Measurements from ENCODE around the gene CENPF.
"Not testable (repeated sequence)": the region's sequence is repeated elsewhere in the genome, so short reads cannot be mapped to it uniquely, and the experiment has no call there.

CENPF gene

GRCh38 chr1:214658785-214659184, 55.8 kb downstream of the CENPF start:
- no peak for DNase-seq (ENCODE audit: low read depth)

GRCh38 chr1:214660190-214660589, 57.2 kb downstream of the CENPF start:
- no peak for DNase-seq (ENCODE audit: low read depth)

DNA sequence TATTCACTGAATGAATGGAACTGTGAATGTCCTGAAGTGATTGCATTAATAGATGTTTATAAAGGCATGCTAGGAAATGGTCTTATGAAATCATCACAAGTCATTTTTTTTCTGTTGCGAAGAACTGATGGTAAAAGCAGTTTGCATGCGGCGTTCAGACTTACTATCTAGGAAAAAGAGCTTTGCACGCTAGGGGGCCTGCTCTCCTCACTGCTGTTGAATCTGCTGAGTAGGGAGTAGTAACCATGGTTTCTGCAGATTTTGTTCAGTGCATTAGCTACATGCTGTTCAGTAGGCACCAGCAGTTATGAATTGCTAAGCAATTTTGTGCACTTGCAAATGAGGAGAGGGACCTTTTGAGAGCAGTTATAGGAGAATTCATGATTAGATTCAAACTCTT, 57.9 kb downstream of the CENPF start:
- no peak for DNase-seq (ENCODE audit: low read depth)

- DNase-seq (ENCODE audit: low read depth), result no peak
Observed at GRCh38 chr1:214662223-214662785, 59.3 kb downstream of the CENPF start.

GRCh38 chr1:214664651-214665433, 61.8 kb downstream of the CENPF start:
- no peak for DNase-seq (ENCODE audit: low read depth)

GRCh38 chr1:214665606-214666110, 62.7 kb downstream of the CENPF start:
- DNase-seq (ENCODE audit: low read depth), result no peak

GRCh38 chr1:214666674-214667073, 63.7 kb downstream of the CENPF start:
- no peak for DNase-seq (ENCODE audit: low read depth)

GRCh38 chr1:214670098-214670497, 67.1 kb downstream of the CENPF start:
- DNase-seq (ENCODE audit: low read depth), result no peak

DNA sequence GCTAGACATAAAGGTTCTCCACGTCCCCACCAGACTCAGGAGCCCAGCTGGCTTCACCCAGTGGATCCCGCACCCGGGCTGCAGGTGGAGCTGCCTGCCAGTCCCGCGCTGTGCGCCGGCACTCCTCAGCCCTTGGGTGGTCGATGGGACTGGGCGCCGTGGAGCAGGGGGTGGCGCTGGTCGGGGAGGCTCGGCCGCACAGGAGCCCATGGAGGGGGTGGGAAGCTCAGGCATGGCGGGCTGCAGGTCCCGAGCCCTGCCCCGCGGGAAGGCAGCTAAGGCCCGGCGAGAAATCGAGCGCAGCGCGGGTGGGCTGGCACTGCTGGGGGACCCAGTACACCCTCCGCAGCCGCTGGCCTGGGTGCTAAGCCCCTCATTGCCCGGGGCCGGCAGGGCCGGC, 70.0 kb downstream of the CENPF start:
- not testable (repeated sequence) for DNase-seq (ENCODE audit: low read depth)

GRCh38 chr1:214673576-214673975, 70.6 kb downstream of the CENPF start:
- no peak for DNase-seq (ENCODE audit: low read depth)

DNA sequence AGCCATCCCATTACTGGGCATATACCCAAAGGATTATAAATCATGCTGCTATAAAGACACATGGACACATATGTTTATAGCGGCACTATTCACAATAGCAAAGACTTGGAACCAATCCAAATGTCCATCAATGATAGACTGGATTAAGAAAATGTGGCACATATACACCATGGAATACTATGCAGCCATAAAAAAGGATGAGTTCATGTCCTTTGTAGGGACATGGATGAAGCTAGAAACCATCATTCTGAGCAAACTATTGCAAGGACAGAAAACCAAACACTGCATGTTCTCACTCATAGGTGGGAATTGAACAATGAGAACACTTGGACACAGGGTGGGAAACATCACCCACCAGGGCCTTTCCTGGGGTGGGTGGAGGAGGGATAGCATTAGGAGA, 72.5 kb downstream of the CENPF start:
- DNase-seq (ENCODE audit: low read depth), result not testable (repeated sequence)

DNA sequence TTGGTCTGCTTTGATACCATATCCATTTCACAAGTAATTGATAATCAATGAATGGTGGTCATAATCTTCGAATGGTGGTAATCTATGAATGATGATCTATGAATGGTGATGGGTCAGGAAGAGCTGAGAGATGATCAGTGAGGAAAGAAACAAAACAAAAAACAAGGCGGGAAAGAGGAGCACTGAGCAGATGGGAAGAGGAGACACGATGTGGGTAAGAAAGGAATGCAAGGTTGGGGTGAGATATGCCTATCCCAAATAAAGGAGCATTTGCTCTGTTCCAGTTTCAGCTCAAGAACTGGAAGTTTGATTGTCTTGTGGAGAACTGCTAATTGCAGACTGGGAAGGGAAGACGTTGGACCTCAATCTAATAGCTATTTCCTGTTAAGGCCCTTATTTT, 73.8 kb downstream of the CENPF start:
- no peak for DNase-seq (ENCODE audit: low read depth)

GRCh38 chr1:214677945-214678344, 75.0 kb downstream of the CENPF start:
- no peak for DNase-seq (ENCODE audit: low read depth)

DNA sequence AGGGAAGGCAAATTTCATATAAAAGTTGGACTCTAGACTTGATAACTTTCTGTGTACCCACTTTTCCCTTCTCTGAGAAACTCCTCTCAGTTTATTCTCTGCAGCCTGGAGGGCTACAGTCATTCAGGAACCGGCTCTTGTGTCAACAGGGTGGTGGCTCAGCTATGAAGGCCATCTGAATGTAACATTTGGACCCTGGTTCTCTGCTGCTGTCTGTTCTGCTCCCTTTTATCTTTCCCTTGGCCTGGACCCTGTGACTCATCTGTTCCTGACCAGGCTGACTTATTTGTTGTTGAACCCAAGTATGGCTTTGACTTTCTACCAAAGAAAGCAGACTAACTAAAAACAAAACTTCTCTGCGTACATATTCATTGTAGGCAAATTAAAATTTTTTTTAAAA, 75.4 kb downstream of the CENPF start:
- DNase-seq (ENCODE audit: low read depth), result no peak

DNA sequence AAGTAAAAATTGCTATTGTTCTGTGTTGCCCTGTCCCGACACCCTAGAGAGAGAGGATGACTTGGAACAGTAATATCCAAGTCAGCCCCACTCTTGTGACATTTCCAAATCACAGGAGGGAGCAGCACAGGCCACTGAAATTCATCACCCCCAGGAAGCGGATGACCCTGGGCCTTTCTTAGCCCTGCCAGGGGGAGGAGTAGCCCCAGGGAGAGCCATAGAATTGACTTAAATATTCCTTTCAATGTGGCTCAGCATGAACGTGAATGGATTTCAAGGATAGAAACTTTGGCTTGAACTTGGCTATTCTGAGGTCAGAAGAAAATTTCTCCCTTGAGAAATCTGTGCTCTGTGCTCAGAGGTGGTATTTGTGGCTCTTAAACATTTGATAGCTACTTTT, 80.6 kb downstream of the CENPF start:
- no peak for DNase-seq (ENCODE audit: low read depth)

DNA sequence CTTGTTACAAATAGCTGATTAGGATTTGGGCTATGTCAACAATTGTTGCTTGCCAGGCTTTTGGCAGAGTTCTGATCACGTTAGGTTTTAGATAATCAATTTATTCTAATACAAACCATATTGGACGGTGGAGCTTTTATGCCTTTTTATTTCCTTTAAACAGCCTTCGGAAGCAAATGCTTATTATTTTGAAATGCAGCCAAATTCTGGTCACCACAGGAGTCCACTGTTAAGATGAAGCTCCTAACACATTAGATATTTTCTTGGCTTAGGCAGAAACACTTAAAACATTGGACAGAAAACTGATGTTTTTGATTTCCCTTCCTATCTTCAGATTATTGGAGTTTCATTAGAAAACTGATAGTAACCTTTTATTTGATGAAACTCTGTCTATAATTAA, 82.9 kb downstream of the CENPF start:
- DNase-seq (ENCODE audit: low read depth), result no peak

DNA sequence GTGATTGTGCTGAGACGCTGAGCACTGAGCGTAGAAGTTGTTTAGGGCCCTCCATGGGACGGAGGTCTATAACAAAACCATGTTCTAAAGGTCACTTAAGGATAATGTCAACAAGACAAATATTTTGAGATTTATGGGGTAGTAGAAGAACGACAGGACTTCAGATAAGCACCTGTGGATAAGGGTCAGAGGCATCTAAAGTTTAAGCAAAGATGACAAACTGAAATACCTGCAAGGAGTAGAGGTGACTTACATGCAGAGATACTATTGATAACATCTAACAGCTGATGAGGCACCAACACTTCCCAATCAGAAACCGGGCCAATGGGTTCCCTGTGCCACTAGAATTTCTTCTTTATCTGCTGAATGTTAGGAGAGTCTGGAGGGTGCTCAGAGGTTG, 83.5 kb downstream of the CENPF start:
- no peak for DNase-seq (ENCODE audit: low read depth)

GRCh38 chr1:214688891-214689290, 85.9 kb downstream of the CENPF start:
- no peak for DNase-seq (ENCODE audit: low read depth)

- no peak for DNase-seq (ENCODE audit: low read depth)
Observed at GRCh38 chr1:214694769-214695168, 91.8 kb downstream of the CENPF start.

DNA sequence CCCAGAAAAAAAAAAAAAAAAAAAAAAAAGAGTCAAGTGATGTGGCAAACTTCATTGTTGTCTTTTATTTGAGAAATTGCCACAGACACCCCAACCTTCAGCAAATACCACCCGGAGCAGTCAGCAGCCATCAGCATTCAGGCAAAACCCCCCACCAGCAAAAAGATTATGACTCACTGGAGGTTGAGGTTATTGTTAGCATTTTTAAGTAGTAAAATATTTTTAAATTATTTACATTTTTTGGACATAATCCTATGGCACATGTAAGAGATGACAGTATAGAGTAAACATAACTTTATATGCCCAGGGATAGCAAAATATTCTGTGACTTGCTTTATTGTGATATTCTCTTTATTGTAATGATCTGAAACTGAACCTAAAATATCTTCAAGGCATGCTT, 95.6 kb downstream of the CENPF start:
- no peak for DNase-seq (ENCODE audit: low read depth)

DNA sequence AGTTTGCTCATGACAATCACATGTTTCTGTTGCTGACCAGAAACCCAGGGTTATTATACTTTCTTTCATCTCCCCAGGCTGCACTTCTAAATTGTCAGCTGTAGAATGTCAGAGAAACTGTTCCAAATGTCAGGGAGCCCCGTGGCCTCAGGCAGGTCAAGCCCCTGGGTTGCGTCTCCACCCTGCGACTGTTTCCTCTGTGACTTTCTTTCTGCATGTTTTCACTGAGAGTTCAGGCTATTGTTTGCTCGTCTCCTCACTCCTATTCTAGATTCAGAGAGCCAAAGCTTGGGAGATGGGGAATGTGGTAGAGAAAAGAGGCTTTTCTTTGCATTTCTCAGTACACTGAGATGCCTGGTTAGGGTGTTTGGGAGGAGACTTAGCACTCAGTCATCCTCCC, 97.4 kb downstream of the CENPF start:
- DNase-seq (ENCODE audit: low read depth), result no peak

DNA sequence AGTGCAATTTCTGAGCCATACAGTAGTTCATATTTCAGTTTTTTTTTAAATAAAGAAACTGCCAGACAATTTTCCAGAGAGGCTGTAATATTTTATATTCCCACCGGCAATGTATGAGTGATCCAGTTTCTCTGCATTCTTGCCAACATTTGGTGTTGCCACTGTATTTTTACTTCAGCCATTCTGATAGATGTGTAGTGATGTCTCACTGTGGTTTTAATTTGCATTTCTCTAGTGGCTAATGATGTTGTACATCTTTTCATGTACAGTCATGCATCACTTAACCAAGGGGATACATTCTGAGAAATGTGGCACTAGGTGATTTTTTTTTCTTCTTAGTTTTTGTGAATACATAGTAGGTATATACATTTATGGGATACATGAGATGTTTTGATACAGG, 99.6 kb downstream of the CENPF start:
- no peak for DNase-seq (ENCODE audit: low read depth)

DNA sequence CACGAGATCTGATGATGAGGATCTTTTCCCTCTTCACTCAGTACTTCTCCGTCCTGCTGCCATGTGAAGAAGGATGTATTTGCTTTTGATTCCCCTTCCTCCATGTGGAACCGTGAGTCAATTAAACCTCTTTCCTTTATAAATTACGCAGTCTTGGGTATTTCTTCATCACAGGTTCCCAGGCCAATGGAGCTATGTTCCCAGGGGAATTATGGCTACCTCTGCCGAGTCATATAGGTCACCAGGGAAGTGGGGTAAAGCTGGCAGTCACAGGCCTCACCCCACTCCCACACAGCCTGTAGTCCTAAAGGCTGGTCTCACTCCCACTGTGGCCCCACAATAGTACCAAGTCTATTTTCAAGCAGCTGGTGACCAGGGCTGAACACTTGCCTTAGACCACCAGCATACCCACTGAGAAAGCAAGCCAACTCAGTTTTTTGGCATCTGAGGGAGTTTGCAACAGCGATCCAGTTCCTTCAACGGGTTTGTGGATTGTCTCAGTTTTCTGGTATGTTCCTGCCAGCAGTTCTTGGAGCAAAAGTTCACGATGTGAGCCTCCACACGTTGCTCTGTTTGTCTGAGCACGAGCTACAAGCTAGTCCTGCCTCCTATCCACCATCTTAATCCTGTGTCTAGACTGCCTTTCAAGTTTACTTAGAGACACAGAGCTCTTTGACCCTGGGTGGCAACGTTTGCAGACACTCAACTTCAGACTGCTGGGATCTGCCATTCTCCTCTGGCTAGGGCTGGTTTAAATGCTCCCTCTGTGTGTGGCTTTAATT, 104.5 kb downstream of the CENPF start:
- no peak for DNase-seq (ENCODE audit: low read depth)

Measured in stimulated activated CD4-positive, alpha-beta T cell treated with anti-CD3 and anti-CD28 coated beads, Interleukin-2, amount 100 ng/mL, for 4 hours (primary cell).